Stimulated activated CD4-positive, alpha-beta T cell treated with anti-CD3 and anti-CD28 coated beads, Interleukin-1b, Interleukin-23, amount 100 ng/mL, for 48 hours (primary cell): ENCODE data around the gene UBE2E2.
"Not testable (repeated sequence)": the region's sequence is repeated elsewhere in the genome, so short reads cannot be mapped to it uniquely, and the experiment has no call there.

Source experiments
- DNase-seq: peaks from one replicate; pipeline ENCODE4 v3.0.0-alpha.2; 2020

UBE2E2 gene

GRCh38 chr3:23336853-23337252 is 133.7 kb downstream of the UBE2E2 start:
- DNase-seq = not testable (repeated sequence)

GRCh38 chr3:23341147-23341838 is 138.2 kb downstream of the UBE2E2 start:
- DNase-seq = no peak

DNA sequence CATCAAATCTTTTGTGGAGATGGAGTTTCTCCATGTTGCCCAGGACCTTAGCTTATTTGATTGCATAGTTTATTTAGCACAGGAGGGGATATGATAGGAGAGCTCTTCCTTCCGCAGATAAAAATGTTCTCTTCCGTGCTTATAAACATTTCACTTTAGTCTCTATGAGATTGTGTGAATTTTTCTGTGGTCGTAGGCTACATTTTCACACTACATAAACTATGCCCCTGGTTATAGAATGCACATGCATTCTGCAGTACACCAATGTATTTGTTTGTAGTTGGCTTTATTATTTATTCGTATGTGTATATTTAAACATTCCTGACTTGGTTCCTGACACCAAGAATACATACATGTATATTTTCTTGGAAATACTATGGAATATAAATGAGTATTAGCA is 139.2 kb downstream of the UBE2E2 start:
- no peak for DNase-seq

DNA sequence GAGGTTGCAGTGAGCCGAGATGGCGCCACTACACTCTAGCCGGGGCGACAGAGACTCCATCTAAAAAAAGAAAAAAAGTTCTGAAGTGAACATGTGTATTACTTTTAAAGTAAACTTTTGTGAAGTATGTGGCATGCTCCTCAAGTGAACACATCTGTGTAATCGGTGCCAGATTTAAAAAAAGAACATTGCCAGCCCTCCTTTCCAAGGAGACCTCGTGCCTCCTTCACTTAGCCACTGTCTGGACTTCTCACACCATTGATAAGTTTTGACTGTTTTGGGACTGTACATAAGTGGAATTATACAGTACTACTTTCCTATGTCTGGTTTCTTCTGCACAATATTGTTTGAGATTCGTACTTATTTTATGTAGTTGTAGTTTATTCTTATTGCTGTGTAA is 140.4 kb downstream of the UBE2E2 start:
- DNase-seq = no peak

- no peak for DNase-seq
Observed at GRCh38 chr3:23344886-23345285, 141.8 kb downstream of the UBE2E2 start.

- DNase-seq = not testable (repeated sequence)
Observed at GRCh38 chr3:23349444-23349843, 146.3 kb downstream of the UBE2E2 start.

- DNase-seq = no peak
Observed at GRCh38 chr3:23356169-23356568, 153.0 kb downstream of the UBE2E2 start.

DNA sequence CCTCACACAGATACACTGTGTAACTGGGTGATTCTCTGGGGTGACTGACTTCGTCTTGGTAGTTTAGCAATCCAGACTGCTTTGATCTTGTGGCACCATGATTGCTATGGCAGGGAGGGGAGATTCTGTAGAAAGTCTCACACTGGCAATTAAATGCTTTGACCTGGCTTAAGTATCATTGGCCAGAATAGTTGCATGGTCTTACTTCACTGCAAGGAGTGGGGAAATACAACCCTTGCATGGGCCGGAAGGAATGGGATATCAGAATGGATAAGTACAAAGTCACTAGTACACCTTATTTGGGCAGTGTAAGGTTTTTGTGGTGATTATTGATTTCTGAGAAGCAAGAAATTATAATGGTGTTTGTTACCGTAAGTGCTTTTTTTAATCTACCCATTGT is 153.8 kb downstream of the UBE2E2 start:
- DNase-seq = no peak

- no peak for DNase-seq
Observed at GRCh38 chr3:23359116-23359515, 156.0 kb downstream of the UBE2E2 start.

DNA sequence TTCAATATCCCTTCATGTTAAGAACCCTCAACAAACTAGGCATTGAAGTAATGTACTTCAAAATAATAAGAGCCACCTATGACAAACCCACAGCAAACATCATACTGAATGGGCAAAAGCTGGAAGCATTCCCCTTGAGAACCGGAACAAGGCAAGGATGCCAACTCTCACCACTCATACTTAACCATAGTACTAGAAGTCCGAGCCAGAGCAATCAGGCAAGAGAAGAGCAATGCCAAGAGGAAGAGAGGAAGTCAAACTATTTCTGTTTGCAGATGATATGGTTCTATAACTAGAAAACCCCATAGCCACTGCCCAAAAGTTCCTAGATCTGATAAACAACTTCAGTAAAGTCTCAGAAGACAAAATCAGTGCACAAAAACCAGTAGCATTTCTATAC is 161.9 kb downstream of the UBE2E2 start:
- DNase-seq = no peak

- DNase-seq = no peak
Observed at GRCh38 chr3:23368731-23369130, 165.6 kb downstream of the UBE2E2 start.

DNA sequence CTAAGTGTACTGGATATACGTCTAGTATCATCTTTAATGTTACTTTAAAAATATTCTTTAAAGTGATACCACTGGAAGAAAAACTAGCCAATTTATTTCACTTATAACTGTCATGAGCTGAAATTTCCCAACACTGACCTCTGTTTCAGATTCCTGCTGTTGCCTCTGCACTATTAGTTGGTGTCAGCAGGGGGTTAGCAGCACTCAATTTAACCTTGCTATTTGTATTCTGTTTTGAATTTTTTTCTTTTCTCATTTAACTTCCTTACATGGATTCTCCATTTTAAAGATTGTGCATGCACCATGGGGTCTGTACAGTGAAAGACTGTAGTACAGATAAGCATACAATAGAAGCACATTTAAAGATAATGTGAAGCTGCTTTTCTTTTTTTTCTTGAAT is 169.2 kb downstream of the UBE2E2 start:
- no peak for DNase-seq

DNA sequence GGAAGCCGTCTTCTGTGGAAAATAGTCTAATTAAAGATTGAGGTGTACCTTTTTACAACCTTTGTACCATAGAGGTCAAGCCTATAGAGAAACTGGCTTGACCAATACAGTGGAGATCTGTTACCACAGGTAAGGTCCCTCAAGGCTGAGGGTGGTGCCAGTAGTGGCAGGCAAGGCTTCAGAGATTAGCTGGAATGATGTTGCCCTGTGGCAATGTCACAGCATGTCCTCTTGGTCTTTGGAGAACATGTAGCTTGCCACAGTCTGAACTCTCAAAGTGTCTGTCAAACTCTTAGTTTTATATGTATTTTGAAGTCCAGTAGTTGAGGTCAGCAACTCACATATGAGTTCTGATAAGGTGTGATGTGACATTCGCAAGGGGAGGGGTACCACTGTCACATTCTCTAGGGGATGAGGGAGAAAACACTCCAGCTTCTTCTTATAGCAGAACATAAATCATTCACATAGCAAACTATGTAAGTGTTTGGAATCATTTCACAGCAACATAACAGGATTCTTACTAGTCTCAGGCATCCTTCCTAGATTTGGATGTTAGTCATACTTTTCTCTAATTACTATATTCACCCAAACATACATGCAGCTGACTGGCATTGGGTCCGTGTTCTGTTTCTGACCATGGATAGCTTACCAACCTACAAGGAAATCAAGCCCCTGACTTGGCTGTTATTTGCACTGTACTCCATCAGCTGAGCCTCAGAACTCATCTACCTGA is 173.6 kb downstream of the UBE2E2 start:
- no peak for DNase-seq

DNA sequence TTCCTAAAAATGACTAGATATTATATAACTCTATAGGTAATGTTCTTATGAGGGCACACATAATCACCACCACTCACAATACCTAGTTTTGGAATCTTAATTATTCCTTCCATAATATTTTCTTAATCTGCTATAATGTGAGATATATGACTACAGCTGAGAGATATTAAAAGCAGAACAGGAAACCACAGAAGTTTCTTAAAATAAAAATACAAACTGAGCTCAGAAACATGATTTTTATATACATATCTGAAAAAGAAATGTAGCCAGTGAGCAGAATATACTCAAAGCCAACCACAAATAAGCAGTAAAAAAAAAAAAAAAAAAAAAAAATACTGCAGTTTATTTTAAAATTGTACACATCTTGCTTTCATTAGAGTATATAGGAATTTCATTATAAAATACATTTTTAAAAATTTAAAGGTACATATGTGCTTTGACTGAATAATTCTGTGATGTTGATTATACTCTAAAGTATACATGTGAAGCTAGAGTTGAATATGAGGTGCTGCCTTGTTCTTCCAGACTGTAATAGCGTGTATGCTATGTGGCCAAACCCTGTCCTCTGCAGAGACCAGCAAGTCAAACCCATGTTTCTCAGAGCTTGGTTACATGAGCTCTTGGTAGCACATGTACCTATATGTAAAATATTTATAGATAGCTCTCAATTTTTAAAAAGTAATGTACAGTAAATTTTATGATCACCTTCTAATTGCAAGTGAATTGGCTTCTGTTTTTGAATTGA is 175.0 kb downstream of the UBE2E2 start:
- no peak for DNase-seq

- DNase-seq = no peak
Observed at GRCh38 chr3:23383875-23384274, 180.7 kb downstream of the UBE2E2 start.

DNA sequence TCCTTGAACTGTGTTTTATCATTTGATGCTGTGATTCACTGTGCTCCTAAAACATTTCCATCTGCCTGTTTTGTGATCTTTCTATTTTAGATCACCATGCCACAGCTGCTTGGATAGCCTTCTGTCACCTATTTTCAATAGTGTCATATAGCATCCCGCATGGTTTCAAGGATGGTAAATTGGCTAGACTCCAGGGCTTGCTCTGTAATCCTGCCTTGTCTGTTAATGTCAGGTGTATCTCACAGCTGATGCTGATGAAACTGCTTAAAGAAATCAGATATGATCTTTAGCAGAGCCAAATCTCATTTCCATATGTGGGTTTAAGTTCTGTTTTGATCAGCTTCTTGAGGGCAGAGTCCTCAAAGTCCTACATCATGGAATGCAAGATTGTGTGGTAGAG is 182.2 kb downstream of the UBE2E2 start:
- DNase-seq = no peak

GRCh38 chr3:23387286-23387918 is 184.3 kb downstream of the UBE2E2 start:
- DNase-seq = no peak

DNA sequence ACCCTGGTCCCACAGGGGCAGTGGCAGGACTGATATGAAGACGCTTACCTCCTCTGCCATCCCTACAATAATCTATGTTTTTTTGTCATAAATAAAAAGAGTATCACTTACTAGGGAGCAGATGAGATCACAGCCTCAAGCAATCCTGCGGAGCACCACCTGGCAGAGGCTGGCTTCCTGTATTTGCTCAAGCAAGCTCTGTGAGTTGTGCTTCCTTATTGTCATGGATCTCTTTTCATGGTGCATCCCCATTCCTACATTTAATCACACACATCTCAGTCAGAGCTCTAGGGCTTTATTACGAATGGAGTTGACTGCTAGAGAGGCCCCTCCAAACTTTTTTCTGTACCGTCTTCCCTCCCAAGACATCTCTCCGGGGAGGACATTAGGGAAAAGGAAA is 186.0 kb downstream of the UBE2E2 start:
- DNase-seq = no peak

GRCh38 chr3:23389686-23390085 is 186.6 kb downstream of the UBE2E2 start:
- no peak for DNase-seq

DNA sequence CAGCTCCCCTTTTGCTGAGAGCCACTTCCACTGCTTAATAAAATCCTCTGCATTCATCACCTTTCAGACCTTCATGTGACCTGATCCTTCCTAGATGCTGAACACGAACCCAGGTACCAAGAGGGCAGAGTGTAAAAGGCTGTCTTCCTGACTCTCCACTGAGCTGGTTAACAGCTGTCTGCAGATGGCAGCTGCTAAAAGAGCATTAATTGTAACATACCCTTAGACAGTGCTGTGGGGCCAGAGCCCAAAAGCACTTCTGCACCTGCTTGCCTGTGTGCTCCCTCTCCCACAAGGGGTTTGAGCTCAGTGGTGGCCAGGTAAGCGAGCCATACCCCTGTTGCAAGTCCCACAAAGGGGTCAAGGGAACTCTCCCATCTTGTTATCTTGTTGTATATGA is 187.3 kb downstream of the UBE2E2 start:
- no peak for DNase-seq

DNA sequence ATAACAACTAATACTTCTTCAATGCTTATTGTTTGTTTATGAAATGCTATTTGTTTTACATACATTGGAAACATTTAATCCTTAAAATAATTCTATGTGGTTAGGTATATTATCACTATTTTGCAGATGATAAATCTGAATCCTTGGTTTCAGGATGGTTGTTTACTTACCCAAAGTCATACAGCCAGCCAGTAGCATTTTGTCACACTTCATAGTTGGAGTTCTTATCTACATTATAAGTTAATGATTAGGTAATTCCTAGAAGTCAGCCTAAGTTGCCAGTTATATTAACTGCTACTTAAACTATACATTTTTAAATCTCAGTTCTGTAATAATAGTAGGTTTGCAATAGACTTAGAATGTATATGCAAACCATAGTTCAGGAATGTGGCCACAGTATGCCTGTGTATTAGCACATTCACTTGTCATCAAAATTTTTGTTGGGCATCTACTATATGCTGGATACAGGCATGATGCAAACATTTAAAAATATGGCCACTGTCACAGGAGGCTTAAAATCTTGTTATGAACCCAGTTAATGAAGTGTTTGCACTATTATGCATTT is 187.9 kb downstream of the UBE2E2 start:
- DNase-seq = no peak

GRCh38 chr3:23395115-23395514 is 192.0 kb downstream of the UBE2E2 start:
- DNase-seq = no peak

GRCh38 chr3:23396746-23397145 is 193.6 kb downstream of the UBE2E2 start:
- no peak for DNase-seq
